ENCODE results near the gene BORCS5.
A peak's percentile ranks its signal among the peaks of the same experiment; 100 is the strongest.
"Not testable (repeated sequence)": the region's sequence is repeated elsewhere in the genome, so short reads cannot be mapped to it uniquely, and the experiment has no call there.

The BORCS5 gene

GRCh38 chr12:12350868-12351463 lies 5.9 kb upstream of the BORCS5 start:
- Histone ChIP-seq H3K36me3 (ENCODE audit: control insufficient read depth, insufficient read depth, low read length) (no peaks in the 10 kb centered on the region), H3K4me3 (replicated peaks; ENCODE audit: low read depth, low read length) (no peak overlapping the region), H3K27me3 (replicated peaks; ENCODE audit: control insufficient read depth, insufficient read depth, low read length) (no peaks in the 10 kb centered on the region; the same call in 1 of the 2 replicates)
- TF ChIP-seq, protein P1, sequence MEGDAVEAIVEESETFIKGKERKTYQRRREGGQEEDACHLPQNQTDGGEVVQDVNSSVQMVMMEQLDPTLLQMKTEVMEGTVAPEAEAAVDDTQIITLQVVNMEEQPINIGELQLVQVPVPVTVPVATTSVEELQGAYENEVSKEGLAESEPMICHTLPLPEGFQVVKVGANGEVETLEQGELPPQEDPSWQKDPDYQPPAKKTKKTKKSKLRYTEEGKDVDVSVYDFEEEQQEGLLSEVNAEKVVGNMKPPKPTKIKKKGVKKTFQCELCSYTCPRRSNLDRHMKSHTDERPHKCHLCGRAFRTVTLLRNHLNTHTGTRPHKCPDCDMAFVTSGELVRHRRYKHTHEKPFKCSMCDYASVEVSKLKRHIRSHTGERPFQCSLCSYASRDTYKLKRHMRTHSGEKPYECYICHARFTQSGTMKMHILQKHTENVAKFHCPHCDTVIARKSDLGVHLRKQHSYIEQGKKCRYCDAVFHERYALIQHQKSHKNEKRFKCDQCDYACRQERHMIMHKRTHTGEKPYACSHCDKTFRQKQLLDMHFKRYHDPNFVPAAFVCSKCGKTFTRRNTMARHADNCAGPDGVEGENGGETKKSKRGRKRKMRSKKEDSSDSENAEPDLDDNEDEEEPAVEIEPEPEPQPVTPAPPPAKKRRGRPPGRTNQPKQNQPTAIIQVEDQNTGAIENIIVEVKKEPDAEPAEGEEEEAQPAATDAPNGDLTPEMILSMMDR (IDR thresholded peaks at IDR 0.05; ENCODE audit: insufficient read depth, low read length, poor library complexity, severe bottlenecking), result no peak
- no peak for DNase-seq (ENCODE audit: extremely low read depth, insufficient read length)

DNA sequence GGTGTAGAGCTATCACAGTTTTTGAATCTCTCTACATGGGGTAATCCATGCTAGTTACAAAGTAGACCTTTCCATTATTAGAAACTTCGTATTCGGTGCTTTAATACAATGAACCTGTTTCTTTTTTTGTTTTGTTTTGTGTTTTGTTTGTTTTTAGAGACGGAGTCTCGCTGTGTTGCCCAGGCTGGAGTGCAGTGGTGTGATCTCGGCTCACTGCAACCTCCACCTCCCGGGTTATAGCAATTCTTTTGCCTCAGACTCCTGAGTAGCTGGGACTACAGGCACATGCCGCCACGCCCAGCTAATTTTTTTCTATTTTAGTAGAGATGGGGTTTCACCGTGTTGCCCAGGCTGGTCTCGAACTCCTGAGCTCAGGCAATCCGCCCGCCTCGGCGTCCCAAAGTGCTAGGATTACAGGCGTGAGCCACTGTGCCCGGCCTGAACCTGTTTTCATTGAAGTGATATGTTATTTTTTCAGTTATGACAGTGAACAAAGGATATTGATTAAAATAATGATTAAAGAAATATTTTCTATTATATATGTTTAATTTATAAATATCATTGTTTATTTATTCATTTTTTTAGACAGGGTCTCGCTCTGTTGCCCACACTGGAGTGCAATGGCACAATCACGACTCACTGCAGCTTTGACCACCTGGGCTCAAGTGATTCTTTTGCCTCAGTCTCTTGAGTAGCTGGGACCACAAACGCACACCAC lies 5.3 kb upstream of the BORCS5 start:
- not testable (repeated sequence) for DNase-seq (ENCODE audit: extremely low read depth, insufficient read length); H3K36me3 ChIP-seq (ENCODE audit: control insufficient read depth, insufficient read depth, low read length); H3K27me3 ChIP-seq (replicated peaks; ENCODE audit: control insufficient read depth, insufficient read depth, low read length); H3K4me3 ChIP-seq (replicated peaks; ENCODE audit: low read depth, low read length)

DNA sequence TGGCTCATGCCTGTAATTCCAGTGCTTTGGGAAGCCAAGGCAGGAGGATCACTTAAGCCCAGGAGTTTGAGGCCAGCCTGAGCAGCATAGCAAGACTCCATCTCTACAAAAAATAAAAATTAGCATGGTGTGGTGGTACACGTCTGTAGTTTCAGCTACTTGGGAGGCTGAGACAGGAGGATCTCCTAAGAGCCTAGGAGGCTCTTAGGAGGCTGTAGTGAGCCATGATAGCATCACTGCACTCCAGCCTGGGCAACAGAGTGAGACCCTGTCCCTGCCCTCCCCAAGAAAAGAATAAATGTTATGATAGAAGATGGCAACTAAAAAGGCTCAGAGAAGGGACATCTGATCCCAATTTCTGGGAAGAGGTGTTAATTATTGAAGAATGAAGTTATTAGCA lies 3.6 kb upstream of the BORCS5 start:
- no peak for DNase-seq (ENCODE audit: extremely low read depth, insufficient read length)
- TF ChIP-seq, protein P1 (IDR thresholded peaks at IDR 0.05; ENCODE audit: insufficient read depth, low read length, poor library complexity, severe bottlenecking), result no peak
- Histone ChIP-seq H3K36me3 (ENCODE audit: control insufficient read depth, insufficient read depth, low read length) (no peaks in the 10 kb centered on the region), H3K27me3 (replicated peaks; ENCODE audit: control insufficient read depth, insufficient read depth, low read length) (no peaks in the 10 kb centered on the region; the same call in 1 of the 2 replicates), H3K4me3 (replicated peaks; ENCODE audit: low read depth, low read length) (no peak overlapping the region)

DNA sequence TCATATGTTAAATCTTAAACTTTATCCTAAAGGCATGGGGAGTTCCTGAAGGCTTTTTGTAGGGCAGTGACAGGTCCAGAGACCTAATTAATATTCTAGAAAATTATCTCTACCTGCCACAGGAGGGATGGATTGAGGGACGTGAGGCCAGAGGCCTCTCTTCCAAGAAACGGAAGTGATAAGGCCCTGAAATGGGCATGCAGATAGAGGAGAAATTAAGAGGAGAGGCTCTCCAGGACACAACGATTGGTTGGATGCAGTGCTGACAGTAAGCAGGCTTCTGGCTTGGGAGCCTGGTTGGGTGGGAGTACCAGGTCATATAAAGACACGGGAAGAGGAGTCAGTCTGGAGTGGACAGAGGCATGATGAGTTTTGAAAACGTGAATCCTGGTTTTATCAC lies 3.1 kb upstream of the BORCS5 start:
- DNase-seq (ENCODE audit: extremely low read depth, insufficient read length), result no peak
- H3K4me3 ChIP-seq (replicated peaks; ENCODE audit: low read depth, low read length), result no peak overlapping the region
- TF ChIP-seq, protein P1 (IDR thresholded peaks at IDR 0.05; ENCODE audit: insufficient read depth, low read length, poor library complexity, severe bottlenecking), result no peak
- H3K27me3 ChIP-seq (replicated peaks; ENCODE audit: control insufficient read depth, insufficient read depth, low read length), result no peaks in the 10 kb centered on the region; the same call in 1 of the 2 replicates
- no peaks in the 10 kb centered on the region for H3K36me3 ChIP-seq (ENCODE audit: control insufficient read depth, insufficient read depth, low read length)

GRCh38 chr12:12356467-12356895 lies 397 bp upstream of the BORCS5 start:
- Histone ChIP-seq H3K4me3 (replicated peaks; ENCODE audit: low read depth, low read length) (peak overlapping the region; percentile 50), H3K27me3 (replicated peaks; ENCODE audit: control insufficient read depth, insufficient read depth, low read length) (no peaks in the 10 kb centered on the region), H3K36me3 (ENCODE audit: control insufficient read depth, insufficient read depth, low read length) (peaks cover 2% of the 10 kb centered on the region)
- no peak for DNase-seq (ENCODE audit: extremely low read depth, insufficient read length)
- TF ChIP-seq, protein P1 (IDR thresholded peaks at IDR 0.05; ENCODE audit: insufficient read depth, low read length, poor library complexity, severe bottlenecking), result no peak

GRCh38 chr12:12357719-12358461 lies 1.0 kb downstream of the BORCS5 start:
- no peaks in the 10 kb centered on the region for H3K27me3 ChIP-seq (replicated peaks; ENCODE audit: control insufficient read depth, insufficient read depth, low read length)
- TF ChIP-seq, protein P1 (IDR thresholded peaks at IDR 0.05; ENCODE audit: insufficient read depth, low read length, poor library complexity, severe bottlenecking), result no peak
- DNase-seq (ENCODE audit: extremely low read depth, insufficient read length), result peak; percentile 15
- peaks cover 2% of the 10 kb centered on the region for H3K36me3 ChIP-seq (ENCODE audit: control insufficient read depth, insufficient read depth, low read length)
- H3K4me3 ChIP-seq (replicated peaks; ENCODE audit: low read depth, low read length), result peak overlapping the region; percentile 99

Measured in GM06990 (cell line).